KMS-11 (cell line): Measurements from ENCODE around the gene ZNF500.

Experiments
- H2AFZ ChIP-seq: fragments of 200-600 bp; sonication (generic); 2 replicates; pipeline ENCODE4 v1.6.1; 2016; ENCODE audit warnings: antibody characterized with exemption, mixed run types, low read depth
- H3K27ac ChIP-seq: fragments of 200-600 bp; sonication (generic); 2 replicates; pipeline ENCODE4 v1.6.1; 2016; ENCODE audit warnings: mild to moderate bottlenecking, mixed run types
- H3K27me3 ChIP-seq: fragments of 200-600 bp; sonication (generic); 2 replicates; pipeline ENCODE4 v1.6.1; 2017; ENCODE audit warnings: mild to moderate bottlenecking, low read depth, mixed run types, moderate library complexity; ENCODE audit not compliant: insufficient read depth
- H3K36me3 ChIP-seq: fragments of 200-600 bp; sonication (generic); 2 replicates; pipeline ENCODE4 v1.6.1; 2017; ENCODE audit warnings: mild to moderate bottlenecking, mixed run types; ENCODE audit not compliant: insufficient read depth
- H3K4me1 ChIP-seq: fragments of 200-600 bp; sonication (generic); 2 replicates; pipeline ENCODE4 v1.6.1; 2016; ENCODE audit warnings: mild to moderate bottlenecking, low read depth, mixed run types; ENCODE audit not compliant: poor library complexity, severe bottlenecking
- H3K4me2 ChIP-seq: fragments of 200-600 bp; sonication (generic); 2 replicates; pipeline ENCODE4 v1.7.0; 2016; ENCODE audit warnings: mild to moderate bottlenecking, mixed run types
- H3K4me3 ChIP-seq: fragments of 200-600 bp; sonication (generic); IDR thresholded peaks from 2 replicates; pipeline ENCODE4 v1.6.1; 2017; ENCODE audit warnings: low read depth, low read length, mixed read lengths; ENCODE audit not compliant: insufficient read depth
- H3K79me2 ChIP-seq: fragments of 200-600 bp; sonication (generic); 2 replicates; pipeline ENCODE4 v1.6.1; 2016; ENCODE audit warnings: low read depth, mixed run types; ENCODE audit not compliant: insufficient read depth
- H3K9ac ChIP-seq: fragments of 200-600 bp; sonication (generic); 2 replicates; pipeline ENCODE4 v1.6.1; 2016; ENCODE audit warnings: mild to moderate bottlenecking, mixed run types
- H4K20me1 ChIP-seq: fragments of 200-600 bp; sonication (generic); 2 replicates; pipeline ENCODE4 v1.6.1; 2016; ENCODE audit warnings: mild to moderate bottlenecking, mixed run types; ENCODE audit not compliant: insufficient read depth
- TF ChIP-seq, protein P1 (sequence below): fragments of 200-600 bp; sonication (generic); conservative IDR thresholded peaks from 2 replicates; pipeline ENCODE4 v1.6.1; 2017; ENCODE audit warnings: low read depth, mild to moderate bottlenecking, antibody characterized with exemption, low read length, moderate library complexity, mixed read lengths

Gene ZNF500

DNA sequence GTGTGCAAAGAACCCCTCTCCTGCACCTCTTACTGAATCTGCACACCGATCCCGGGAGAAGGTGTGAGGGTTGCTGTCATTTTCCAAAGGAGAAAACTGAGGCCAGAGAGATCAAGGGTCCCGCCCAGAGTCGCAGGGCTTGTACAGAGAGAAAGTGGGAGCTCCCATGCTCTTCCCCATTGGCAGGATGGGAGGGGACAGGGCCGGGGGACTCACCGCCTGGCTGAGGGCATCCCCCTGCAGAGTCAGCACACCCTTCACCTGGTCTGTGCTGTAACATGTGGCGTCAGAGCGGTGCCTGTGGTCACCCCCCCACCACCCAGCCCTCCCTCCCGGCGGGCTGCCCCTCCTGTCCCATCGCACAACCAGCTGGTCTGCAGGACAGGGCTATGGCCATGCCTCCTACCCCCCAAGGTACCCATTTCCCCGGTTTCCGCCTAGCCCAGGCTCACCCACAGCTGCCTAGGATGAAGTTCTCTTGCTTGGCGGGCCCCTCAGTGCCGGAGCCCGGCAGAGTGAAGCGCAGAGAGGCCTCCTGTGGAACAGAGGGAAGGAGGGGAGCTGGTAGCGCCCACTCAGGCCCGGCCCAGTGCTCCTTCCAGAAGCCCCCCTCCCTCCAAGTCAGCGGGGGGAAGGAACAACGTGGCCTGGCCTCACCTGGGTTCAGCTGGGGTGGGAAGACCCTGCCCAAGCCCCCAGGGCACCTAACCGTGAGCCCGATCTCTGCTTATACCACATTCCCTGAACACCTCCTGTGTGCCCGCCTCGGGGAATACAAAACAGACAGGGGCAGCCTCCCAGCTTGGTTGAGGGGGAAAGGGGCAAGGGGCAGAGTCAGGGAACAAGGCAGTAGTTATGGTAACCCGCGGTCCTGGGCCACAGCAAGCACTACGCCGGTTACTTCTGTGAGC, 34.3 kb upstream of the ZNF500 start:
- H4K20me1 ChIP-seq: no peaks in the 10 kb centered on the region
- H3K27ac ChIP-seq: peak overlapping the region; percentile 16; the same call in 1 of the 2 replicates
- H3K27me3 ChIP-seq: no peaks in the 10 kb centered on the region
- H3K4me2 ChIP-seq: peak overlapping the region; percentile 46
- no peaks in the 10 kb centered on the region for H3K36me3 ChIP-seq
- H3K4me1 ChIP-seq: peaks cover 13% of the 10 kb centered on the region
- no peak overlapping the region for H3K9ac ChIP-seq
- no peaks in the 10 kb centered on the region for H3K79me2 ChIP-seq
- TF ChIP-seq, protein P1, sequence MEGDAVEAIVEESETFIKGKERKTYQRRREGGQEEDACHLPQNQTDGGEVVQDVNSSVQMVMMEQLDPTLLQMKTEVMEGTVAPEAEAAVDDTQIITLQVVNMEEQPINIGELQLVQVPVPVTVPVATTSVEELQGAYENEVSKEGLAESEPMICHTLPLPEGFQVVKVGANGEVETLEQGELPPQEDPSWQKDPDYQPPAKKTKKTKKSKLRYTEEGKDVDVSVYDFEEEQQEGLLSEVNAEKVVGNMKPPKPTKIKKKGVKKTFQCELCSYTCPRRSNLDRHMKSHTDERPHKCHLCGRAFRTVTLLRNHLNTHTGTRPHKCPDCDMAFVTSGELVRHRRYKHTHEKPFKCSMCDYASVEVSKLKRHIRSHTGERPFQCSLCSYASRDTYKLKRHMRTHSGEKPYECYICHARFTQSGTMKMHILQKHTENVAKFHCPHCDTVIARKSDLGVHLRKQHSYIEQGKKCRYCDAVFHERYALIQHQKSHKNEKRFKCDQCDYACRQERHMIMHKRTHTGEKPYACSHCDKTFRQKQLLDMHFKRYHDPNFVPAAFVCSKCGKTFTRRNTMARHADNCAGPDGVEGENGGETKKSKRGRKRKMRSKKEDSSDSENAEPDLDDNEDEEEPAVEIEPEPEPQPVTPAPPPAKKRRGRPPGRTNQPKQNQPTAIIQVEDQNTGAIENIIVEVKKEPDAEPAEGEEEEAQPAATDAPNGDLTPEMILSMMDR: no peak
- peak overlapping the region; percentile 29 for H3K4me3 ChIP-seq
- peak overlapping the region; percentile 55 for H2AFZ ChIP-seq

DNA sequence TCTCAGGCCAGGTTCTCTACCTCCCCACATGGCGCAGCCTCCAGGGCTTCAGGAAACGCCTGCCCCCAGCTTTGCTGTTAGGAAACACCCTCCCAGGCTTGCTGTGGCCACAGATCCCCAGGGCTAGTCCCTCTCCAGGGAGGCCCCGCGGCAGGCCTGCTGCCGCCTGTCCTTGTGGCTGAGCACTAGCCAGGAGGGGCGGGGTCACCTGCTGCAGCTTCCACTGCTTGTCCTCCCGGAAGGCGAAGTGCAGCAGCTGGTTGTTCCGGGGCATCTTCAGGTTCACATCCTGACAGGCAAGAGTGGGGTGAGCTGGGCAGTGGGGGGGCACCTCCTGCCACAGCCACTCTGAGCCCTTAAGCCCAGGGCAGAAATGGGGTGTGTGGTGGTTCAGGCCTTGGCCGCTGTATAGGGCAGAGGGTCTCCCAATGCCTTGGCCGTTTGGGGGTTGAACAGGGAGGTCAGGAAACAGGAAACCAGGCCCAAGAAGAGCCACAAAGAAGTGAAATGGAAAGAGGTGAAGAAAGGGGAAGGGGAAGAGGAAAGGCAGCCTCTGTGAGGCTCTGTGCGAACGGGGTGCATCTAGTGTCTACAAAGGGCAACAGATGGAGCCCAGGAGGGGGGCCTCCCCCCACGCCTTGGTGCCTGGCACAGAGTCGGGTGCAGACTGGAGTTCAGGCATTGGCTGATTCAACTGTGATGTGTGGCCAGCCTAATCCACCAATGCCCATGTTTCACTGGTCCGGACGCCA, 33.5 kb upstream of the ZNF500 start:
- H3K9ac ChIP-seq: no peak overlapping the region
- no peak overlapping the region for H3K4me2 ChIP-seq
- H3K79me2 ChIP-seq: no peaks in the 10 kb centered on the region
- H4K20me1 ChIP-seq: no peaks in the 10 kb centered on the region
- H3K27ac ChIP-seq: no peak overlapping the region
- TF ChIP-seq, protein P1: no peak
- H3K4me1 ChIP-seq: peaks cover 13% of the 10 kb centered on the region
- no peaks in the 10 kb centered on the region for H3K36me3 ChIP-seq
- no peak overlapping the region for H3K4me3 ChIP-seq
- no peak overlapping the region for H2AFZ ChIP-seq
- H3K27me3 ChIP-seq: no peaks in the 10 kb centered on the region

DNA sequence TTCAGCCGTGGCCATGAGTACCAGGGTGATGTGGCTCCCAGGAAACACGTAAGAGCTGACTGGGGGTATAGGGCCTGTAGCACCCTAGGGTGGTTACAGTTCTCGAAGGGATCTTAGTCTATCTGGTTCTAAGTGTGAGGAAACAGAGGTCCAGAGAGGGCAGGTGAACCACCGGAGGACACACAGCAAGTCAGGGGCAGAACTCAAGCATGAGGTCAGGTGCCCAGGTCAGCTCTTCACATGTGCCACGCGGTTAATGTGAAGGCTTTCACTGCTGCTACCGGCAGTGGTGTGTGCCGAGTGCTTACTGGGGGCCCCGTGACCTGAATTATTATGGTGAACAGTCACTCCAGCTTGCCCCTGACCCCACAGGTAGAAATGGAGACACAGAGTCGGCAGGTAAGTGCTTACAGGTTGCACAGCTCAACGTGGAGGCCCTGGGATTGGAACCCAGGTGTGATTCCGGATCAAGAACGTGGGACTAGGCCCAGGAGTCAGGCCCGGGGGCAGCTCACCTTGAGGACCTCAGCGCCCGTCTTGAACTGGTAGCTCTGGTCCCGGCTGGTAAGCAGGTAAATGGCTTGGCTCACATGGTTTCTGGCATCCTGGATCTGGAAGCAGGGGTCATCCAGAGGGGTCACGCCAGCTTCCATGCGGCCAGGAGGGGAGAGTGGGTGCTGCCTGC, 32.4 kb upstream of the ZNF500 start:
- Histone ChIP-seq H3K36me3 (no peaks in the 10 kb centered on the region), H3K79me2 (no peaks in the 10 kb centered on the region), H3K4me3 (no peak overlapping the region), H3K4me1 (peaks cover 13% of the 10 kb centered on the region), H3K9ac (no peak overlapping the region), H3K27ac (no peak overlapping the region), H4K20me1 (no peaks in the 10 kb centered on the region), H2AFZ (no peak overlapping the region), H3K4me2 (no peak overlapping the region), H3K27me3 (no peaks in the 10 kb centered on the region)
- TF ChIP-seq, protein P1: no peak

DNA sequence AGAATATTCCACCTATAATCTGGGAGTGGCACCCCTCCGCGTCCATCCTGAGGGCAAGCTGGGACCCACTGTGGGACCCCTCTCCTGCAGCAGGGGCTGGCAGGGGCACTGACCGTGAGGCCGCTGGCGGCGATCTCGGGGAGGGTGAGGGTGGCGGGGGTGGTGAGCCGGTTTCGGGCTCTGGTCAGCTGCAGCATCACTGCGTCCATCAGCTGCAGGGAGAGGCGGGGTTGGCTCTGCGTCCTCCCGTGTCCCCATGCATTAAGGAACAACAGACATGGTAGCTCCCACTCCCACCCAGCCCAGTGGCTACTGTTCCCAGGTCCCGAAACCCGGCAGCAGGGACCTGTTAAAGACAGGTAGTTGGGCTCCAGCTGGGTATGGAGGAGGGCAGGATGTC, 31.5 kb upstream of the ZNF500 start:
- no peaks in the 10 kb centered on the region for H3K79me2 ChIP-seq
- H2AFZ ChIP-seq: no peak overlapping the region
- H3K4me2 ChIP-seq: no peak overlapping the region
- H3K4me1 ChIP-seq: peaks cover 13% of the 10 kb centered on the region
- no peak overlapping the region for H3K4me3 ChIP-seq
- no peaks in the 10 kb centered on the region for H3K36me3 ChIP-seq
- H3K27ac ChIP-seq: no peak overlapping the region
- TF ChIP-seq, protein P1: no peak
- H3K9ac ChIP-seq: no peak overlapping the region
- no peaks in the 10 kb centered on the region for H3K27me3 ChIP-seq
- H4K20me1 ChIP-seq: no peaks in the 10 kb centered on the region
